Stimulated activated CD8-positive, alpha-beta memory T cell treated with anti-CD3 and anti-CD28 coated beads, Interleukin-4, amount 100 ng/mL, for 1 hour (primary cell): ENCODE data around the gene ZNF235.
"Not testable (repeated sequence)": the region's sequence is repeated elsewhere in the genome, so short reads cannot be mapped to it uniquely, and the experiment has no call there.

ENCODE experiments used
- DNase-seq, 2 donors: peaks; one replicate each; pipeline ENCODE4 v3.0.0-alpha.2; 2020; ENCODE audit warnings: low read depth in 2 of 2, low spot score in 1 of 2

ZNF235 gene

DNA sequence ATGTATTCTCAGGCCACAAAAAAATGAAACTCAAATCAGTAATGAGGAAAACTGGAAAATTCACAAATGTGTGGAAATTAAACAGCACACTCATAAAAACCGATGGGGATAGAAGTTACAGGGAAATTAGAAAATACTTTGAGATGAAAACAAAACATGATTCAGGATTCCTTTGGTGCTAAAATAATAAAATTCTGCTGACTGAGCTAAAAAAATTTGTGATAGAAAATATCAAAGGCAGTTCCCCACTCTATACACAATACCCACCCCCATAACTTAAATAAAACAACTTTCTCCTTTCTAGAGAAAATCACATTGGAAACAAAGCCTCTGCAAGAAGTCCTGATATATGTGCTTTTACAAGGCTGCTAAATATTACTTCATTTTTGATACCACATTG is 46.7 kb downstream of the ZNF235 start:
- no peak for DNase-seq

- DNase-seq: no peak
These were observed 49.0 kb downstream of the ZNF235 start for GRCh38 chr19:44255705-44256411.

- DNase-seq: no peak
These were observed 50.3 kb downstream of the ZNF235 start for GRCh38 chr19:44254496-44254895.

DNA sequence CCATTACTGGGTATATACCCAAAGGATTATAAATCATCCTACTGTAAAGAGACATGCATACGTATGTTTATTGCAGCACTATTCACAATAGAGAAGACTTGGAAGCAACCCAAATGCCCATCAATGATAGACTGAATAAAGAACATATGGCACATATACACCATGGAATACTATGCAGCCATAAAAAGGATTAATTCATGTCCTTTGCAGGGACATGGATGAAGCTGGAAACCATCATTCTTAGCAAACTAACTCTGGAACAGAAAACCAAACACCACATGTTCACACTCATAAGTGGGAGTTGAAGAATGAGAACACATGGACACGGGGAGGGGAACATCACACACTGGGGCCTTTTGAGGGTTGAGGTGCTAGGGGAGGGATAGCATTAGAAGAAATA is 51.4 kb downstream of the ZNF235 start:
- not testable (repeated sequence) for DNase-seq

- DNase-seq: not testable (repeated sequence)
These were observed 52.5 kb downstream of the ZNF235 start for GRCh38 chr19:44252332-44252731.

DNA sequence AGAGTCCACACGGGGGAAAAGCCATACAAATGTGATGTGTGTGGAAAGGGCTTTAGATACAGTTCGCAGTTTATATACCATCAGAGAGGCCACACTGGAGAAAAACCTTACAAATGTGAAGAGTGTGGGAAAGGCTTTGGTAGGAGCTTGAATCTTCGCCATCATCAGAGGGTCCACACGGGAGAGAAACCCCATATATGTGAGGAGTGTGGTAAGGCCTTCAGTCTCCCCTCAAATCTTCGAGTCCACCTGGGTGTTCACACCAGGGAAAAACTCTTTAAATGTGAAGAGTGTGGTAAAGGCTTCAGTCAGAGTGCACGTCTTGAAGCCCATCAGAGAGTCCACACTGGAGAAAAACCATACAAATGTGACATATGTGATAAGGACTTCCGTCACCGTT is 68.4 kb downstream of the ZNF235 start:
- DNase-seq: no peak
